Mucosa of descending colon (tissue), 3 donors: ENCODE data around the gene DAO. TPM values are rescaled to one million over a fixed set of nuclear protein-coding genes. Genes with fewer than 3 reads are reported as not detected.

ENCODE experiments used
- ATAC-seq: fragments of 200-7000 bp; cut with Tn5 transposase; one replicate; pipeline ENCODE4 v1.9.1; 2020; ENCODE audit warnings: mild to moderate bottlenecking, moderate library complexity
- DNase-seq, 3 donors: peaks; one replicate each; pipeline ENCODE4 v3.0.0-alpha.2; 2020
- H3K36me3 ChIP-seq: fragments of 200-600 bp; one replicate; pipeline ENCODE4 v1.8.0; 2021; ENCODE audit warnings: low read depth, mild to moderate bottlenecking
- H3K4me1 ChIP-seq: fragments of 200-600 bp; one replicate; pipeline ENCODE4 v1.8.0; 2021; ENCODE audit warnings: low read depth, mild to moderate bottlenecking
- H3K4me3 ChIP-seq: fragments of 200-600 bp; one replicate; pipeline ENCODE4 v1.8.0; 2021; ENCODE audit warnings: mild to moderate bottlenecking
- H3K9me3 ChIP-seq: fragments of 200-600 bp; one replicate; pipeline ENCODE4 v1.8.0; 2021; ENCODE audit warnings: mild to moderate bottlenecking
- intact Hi-C, 2 donors: fragments of 100-400 bp; cut with DNase I in 1 of 2; cut with micrococcal nuclease in 1 of 2; formaldehyde crosslinking; loops; one replicate each; pipeline versions ENCODE4 v1.11.0 to v1.11.1; 2022; cut with DNase I, micrococcal nuclease
- total RNA-seq, 3 donors: library from RNA; stranded (reverse); fragmentation: NEBNext Ultra II Directional in 2 of 3; extraction: Animal tissue kit (Norgen Biotek cat#: 25700) in 2 of 3; gene quantifications; one replicate each; pipeline versions ENCODE4 v1.2.1 to v1.2.4, GENCODE V29; 2021 to 2023
- TF ChIP-seq, protein P1 (sequence below): fragments of 200-600 bp; IDR thresholded peaks from one replicate; pipeline ENCODE4 v1.8.0; 2022; ENCODE audit warnings: antibody characterized with exemption, mild to moderate bottlenecking
- donor health status: DM: no; HTN: no; CAD: no; lungs with moderate emphysema.
- donor health status: DM: no; HTN: no; CAD: no.
- donor health status: DM: no; HTN: yes; CAD: no.

Gene DAO
- total RNA-seq, 3 donors from 2014 or later, result 0.79 to 4.8 (median 3.0) TPM

DNA sequence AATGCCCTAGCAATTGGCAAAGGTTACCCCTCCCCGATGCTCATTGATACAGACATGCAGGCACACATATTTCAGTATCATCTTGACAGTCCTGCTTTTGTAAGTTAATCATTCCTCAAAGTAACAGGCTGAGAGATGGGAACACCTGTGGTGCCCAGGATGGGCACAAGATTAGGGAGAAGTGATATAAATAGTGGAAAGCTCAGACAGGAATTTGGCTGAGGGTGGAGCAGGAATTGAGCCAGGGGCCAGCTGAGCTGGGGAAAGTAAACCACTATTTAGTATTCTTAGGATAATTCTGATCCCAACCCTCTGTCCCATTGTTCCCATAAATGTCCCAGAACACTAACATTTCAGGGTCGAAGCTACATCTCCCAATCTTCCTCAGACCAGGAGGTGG, 38.3 kb downstream of the DAO start:
- intact Hi-C loops, result no loop called here
- TF ChIP-seq, protein P1, sequence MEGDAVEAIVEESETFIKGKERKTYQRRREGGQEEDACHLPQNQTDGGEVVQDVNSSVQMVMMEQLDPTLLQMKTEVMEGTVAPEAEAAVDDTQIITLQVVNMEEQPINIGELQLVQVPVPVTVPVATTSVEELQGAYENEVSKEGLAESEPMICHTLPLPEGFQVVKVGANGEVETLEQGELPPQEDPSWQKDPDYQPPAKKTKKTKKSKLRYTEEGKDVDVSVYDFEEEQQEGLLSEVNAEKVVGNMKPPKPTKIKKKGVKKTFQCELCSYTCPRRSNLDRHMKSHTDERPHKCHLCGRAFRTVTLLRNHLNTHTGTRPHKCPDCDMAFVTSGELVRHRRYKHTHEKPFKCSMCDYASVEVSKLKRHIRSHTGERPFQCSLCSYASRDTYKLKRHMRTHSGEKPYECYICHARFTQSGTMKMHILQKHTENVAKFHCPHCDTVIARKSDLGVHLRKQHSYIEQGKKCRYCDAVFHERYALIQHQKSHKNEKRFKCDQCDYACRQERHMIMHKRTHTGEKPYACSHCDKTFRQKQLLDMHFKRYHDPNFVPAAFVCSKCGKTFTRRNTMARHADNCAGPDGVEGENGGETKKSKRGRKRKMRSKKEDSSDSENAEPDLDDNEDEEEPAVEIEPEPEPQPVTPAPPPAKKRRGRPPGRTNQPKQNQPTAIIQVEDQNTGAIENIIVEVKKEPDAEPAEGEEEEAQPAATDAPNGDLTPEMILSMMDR, result no peak
- DNase-seq, result no peak
- no peaks in the 10 kb centered on the region for H3K9me3 ChIP-seq
- no peaks in the 10 kb centered on the region for H3K36me3 ChIP-seq
- ATAC-seq, result no peak
- H3K4me1 ChIP-seq, result no peaks in the 10 kb centered on the region
- H3K4me3 ChIP-seq, result no peak overlapping the region

DNA sequence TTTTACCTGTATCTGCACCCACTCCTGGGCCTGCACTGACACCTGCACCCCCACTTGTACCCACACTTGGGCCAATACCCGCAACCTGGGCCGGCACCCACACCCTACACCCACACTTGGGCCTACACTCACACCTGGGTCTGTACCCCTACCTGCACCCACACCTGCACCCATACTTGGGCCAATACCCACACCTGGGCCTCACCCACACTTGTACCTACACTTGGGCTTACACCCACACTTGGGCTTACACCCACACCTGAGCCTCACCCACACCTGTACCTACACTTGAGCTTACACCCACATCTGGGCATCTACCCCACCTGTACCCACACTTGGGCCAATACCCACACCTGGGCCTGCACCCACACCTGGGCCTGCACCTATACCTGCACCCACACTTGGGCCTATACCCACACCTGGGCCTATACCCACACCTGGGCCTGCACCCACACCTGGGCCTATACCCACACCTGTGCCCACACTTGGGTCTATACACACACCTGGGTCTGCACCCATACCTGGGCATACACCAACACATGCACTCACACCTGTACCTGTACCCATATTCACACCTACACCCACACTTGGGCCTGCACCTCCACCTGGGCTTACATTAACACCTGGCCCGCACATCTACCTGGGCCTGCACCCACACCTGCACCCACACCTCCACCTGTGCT, 39.2 kb downstream of the DAO start:
- no peak overlapping the region for H3K4me3 ChIP-seq
- H3K4me1 ChIP-seq, result no peaks in the 10 kb centered on the region
- no peak for DNase-seq
- TF ChIP-seq, protein P1, result no peak
- no peaks in the 10 kb centered on the region for H3K9me3 ChIP-seq
- no peak for ATAC-seq
- intact Hi-C loops, result no loop called here
- H3K36me3 ChIP-seq, result no peaks in the 10 kb centered on the region

DNA sequence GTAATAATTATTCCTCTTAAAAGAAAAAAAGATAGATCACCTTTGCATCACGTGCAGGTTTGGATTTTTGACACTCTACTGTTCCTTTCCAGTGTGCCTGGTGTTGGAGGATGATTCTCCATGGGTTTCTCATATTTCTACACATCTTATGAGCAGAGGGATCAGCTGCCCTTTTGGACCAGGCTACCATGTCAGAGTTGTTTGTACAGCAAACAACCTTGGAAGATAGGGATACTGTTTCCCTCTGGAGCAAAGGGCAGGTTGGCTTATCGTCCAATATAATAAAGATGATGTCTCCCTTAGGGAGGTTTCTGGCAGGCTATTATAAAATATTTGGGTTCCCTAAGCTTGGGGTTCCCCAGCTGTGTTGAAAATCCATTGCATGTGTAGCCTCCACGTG, 42.1 kb downstream of the DAO start:
- intact Hi-C loops, result no loop called here
- Histone ChIP-seq H3K36me3 (no peaks in the 10 kb centered on the region), H3K9me3 (no peaks in the 10 kb centered on the region), H3K4me3 (no peak overlapping the region), H3K4me1 (no peaks in the 10 kb centered on the region)
- ATAC-seq, result peak; percentile 65
- TF ChIP-seq, protein P1, result no peak
- no peak for DNase-seq

DNA sequence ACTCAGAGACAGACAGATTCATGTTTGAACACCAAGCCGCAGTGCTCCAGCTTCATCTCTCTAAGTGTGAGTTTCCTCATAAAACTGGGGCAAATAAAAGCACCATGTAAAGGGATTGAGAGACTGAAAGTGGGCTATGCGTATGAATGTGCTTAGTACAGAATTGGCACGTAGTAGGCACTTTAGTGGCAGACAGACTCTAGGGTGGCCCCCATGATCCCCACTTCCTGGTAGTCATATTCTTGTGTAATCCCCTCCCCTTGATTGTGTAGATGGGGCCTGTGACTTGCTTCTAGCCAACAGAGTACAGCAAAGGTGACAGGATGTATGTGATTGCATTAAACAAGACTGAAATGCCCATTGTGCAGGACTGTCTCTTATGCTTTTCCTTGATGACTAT, 43.0 kb downstream of the DAO start:
- intact Hi-C loops, result no loop called here

DNA sequence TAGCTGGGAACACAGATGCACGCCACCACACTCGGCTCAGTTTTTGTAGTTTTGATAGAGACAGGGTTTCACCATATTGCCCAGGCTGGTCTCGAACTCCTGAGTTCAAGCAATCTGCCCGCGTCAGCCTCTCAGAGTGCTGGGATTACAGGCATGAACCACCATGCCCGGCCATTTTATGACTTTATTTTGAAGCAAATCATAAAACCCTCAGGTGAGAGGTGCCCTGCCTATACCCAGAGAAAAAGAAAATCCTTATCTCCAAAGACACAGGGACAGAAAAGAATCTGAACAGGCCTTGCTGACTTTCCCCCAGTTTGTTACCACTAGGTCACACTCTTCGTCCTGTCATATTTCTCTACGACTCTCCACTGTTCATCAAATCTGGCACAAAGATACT, 48.8 kb downstream of the DAO start:
- DNase-seq (no peak), ATAC-seq (peak; percentile 50)
- TF ChIP-seq, protein P1, result no peak
- Histone ChIP-seq H3K36me3 (no peaks in the 10 kb centered on the region), H3K9me3 (no peaks in the 10 kb centered on the region), H3K4me1 (peaks cover 3% of the 10 kb centered on the region), H3K4me3 (no peak overlapping the region)
- intact Hi-C loops, result no loop called here

More for the DNA sequence above, 43.0 kb downstream of the DAO start:
- Histone ChIP-seq H3K9me3 (no peaks in the 10 kb centered on the region), H3K4me1 (no peaks in the 10 kb centered on the region), H3K4me3 (no peak overlapping the region), H3K36me3 (no peaks in the 10 kb centered on the region)
- no peak for ATAC-seq
- DNase-seq, result no peak
- TF ChIP-seq, protein P1, result no peak
